OCI-LY7 (cell line): Measurements from ENCODE around the gene RAD51D. TPM values are rescaled to one million over a fixed set of nuclear protein-coding genes. Genes with fewer than 3 reads are reported as not detected.

Experiments used
- BruUV-seq: library from RNA; stranded (reverse); fragments of 400-500 nt; replicated peaks from 2 replicates; lab custom pipeline; 2021; lab: Mats Ljungman, UMichigan
- CTCF ChIA-PET: fragments of 300-600 bp; sonication (Branson Sonifier 250); formaldehyde crosslinking; loops from one replicate; lab custom pipeline; 2022; ENCODE audit warnings: antibody characterized with exemption; ENCODE audit not compliant: unreplicated experiment; lab: Charles Lee
- POLR2A ChIA-PET: fragments of 300-600 bp; sonication (Branson Sonifier 250); formaldehyde crosslinking; loops from one replicate; lab custom pipeline; 2022; ENCODE audit warnings: antibody characterized with exemption; lab: Charles Lee
- DNase-seq: peaks from one replicate; pipeline ENCODE4 v3.0.0-alpha.2; 2015; ENCODE audit warnings: low spot score
- H2AFZ ChIP-seq: fragments of 200-600 bp; sonication (generic), shearing (Covaris generic); 2 replicates; pipeline ENCODE4 v1.6.1; 2014; ENCODE audit warnings: mild to moderate bottlenecking, antibody characterized with exemption, low read length, moderate library complexity
- H3K27ac ChIP-seq: fragments of 200-600 bp; sonication (generic); 2 replicates; pipeline ENCODE4 v1.5.1; 2014; ENCODE audit warnings: mixed run types, low read depth, mild to moderate bottlenecking, moderate library complexity, low read length, inconsistent platforms; ENCODE audit not compliant: poor library complexity, severe bottlenecking
- H3K36me3 ChIP-seq: fragments of 200-600 bp; sonication (generic); 2 replicates; pipeline ENCODE4 v1.6.1; 2014; ENCODE audit warnings: mild to moderate bottlenecking, antibody characterized with exemption, low read length, moderate library complexity, mixed read lengths; ENCODE audit not compliant: insufficient read depth
- H3K4me1 ChIP-seq: fragments of 200-600 bp; sonication (generic); 2 replicates; pipeline ENCODE4 v1.5.1; 2014; ENCODE audit warnings: mild to moderate bottlenecking, low read length; ENCODE audit not compliant: insufficient read depth, poor library complexity, severe bottlenecking
- H3K4me2 ChIP-seq: fragments of 200-600 bp; sonication (generic); 2 replicates; pipeline ENCODE4 v1.6.1; 2014; ENCODE audit warnings: mild to moderate bottlenecking, low read length
- H3K4me3 ChIP-seq: fragments of 200-600 bp; sonication (generic); 2 replicates; pipeline ENCODE4 v1.5.1; 2014; ENCODE audit warnings: mild to moderate bottlenecking, low read depth, low read length; ENCODE audit not compliant: poor library complexity, severe bottlenecking
- H3K79me2 ChIP-seq: fragments of 200-600 bp; sonication (generic); 2 replicates; pipeline ENCODE4 v1.6.1; 2016; ENCODE audit warnings: low read depth, mild to moderate bottlenecking, low read length, moderate library complexity, mixed read lengths; ENCODE audit not compliant: insufficient read depth
- H3K9me2 ChIP-seq: fragments of 200-600 bp; sonication (generic); 2 replicates; pipeline ENCODE4 v1.6.1; 2016; ENCODE audit warnings: mild to moderate bottlenecking, low read length, mixed read lengths; ENCODE audit not compliant: insufficient read depth
- H3K9me3 ChIP-seq: fragments of 200-600 bp; sonication (generic); 2 replicates; pipeline ENCODE4 v1.6.1; 2014; ENCODE audit warnings: mild to moderate bottlenecking, mixed run types, low read length, mixed read lengths
- H4K20me1 ChIP-seq: fragments of 200-600 bp; sonication (generic); 2 replicates; pipeline ENCODE4 v1.6.1; 2014; ENCODE audit warnings: mild to moderate bottlenecking, antibody characterized with exemption, low read length, moderate library complexity, mixed read lengths; ENCODE audit not compliant: insufficient read depth
- EZH2phosphoT487 ChIP-seq: fragments of 200-600 bp; sonication (generic); IDR thresholded peaks from 2 replicates; pipeline ENCODE4 v1.6.1; 2018; ENCODE audit warnings: low read depth, borderline replicate concordance, mild to moderate bottlenecking, mixed run types, antibody characterized with exemption, low read length, moderate library complexity, mixed read lengths
- intact Hi-C: fragments of 100-400 bp; cut with micrococcal nuclease; formaldehyde crosslinking; loops from one replicate; pipeline ENCODE4 v1.10.0; 2022; ENCODE audit not compliant: unreplicated experiment
- total RNA-seq, 2 experiments: library from RNA; depleted of rRNA in 1 of 2; stranded (reverse); fragments of >200 nt in 1 of 2; shearing (Covaris generic) in 1 of 2; gene quantifications; 2 replicates each; pipeline ENCODE4 v1.2.3, GENCODE V29; 2014 to 2022
- TF ChIP-seq, protein P1 (sequence below): fragments of 200-600 bp; sonication (generic); conservative IDR thresholded peaks from 2 replicates; pipeline ENCODE4 v1.5.1; 2014; ENCODE audit warnings: mild to moderate bottlenecking, antibody characterized with exemption, low read length, moderate library complexity, mixed read lengths

The RAD51D gene
- total RNA-seq, 2 experiments from 2014 or later: 22.4 to 40.6 TPM

DNA sequence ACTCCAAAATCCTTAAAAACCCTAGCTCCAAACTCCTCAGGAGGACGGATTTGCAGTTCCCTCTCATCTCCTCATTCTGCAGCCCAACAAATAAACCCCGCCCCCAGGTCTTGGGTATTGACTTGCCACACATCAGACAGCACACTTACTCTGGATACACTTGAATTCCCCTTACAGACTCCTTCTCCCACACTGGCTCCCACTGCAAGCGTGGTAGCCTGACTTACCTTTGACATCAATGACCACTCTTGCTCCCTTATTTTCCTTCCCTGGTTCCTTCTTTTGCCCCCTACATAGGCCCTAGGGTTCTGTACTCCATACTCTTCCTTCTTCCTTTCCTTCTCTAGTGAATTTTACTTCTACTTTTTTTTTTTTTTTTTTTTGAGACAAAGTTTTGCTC is 63.6 kb downstream of the RAD51D start:
- BruUV-seq: no TSS peak
- H3K4me1 ChIP-seq: peaks cover 13% of the 10 kb centered on the region
- no peak overlapping the region for H3K27ac ChIP-seq
- no peaks in the 10 kb centered on the region for H3K36me3 ChIP-seq
- no peaks in the 10 kb centered on the region for H3K9me3 ChIP-seq
- H3K79me2 ChIP-seq: no peaks in the 10 kb centered on the region
- ChIA-PET POLR2A (no interaction called here), CTCF (no interaction called here)
- H3K4me3 ChIP-seq: no peak overlapping the region
- no peaks in the 10 kb centered on the region for H3K9me2 ChIP-seq
- no peak overlapping the region for H2AFZ ChIP-seq
- intact Hi-C loops: no loop called here
- no peak for DNase-seq
- H3K4me2 ChIP-seq: no peak overlapping the region
- H4K20me1 ChIP-seq: no peaks in the 10 kb centered on the region
- TF ChIP-seq EZH2phosphoT487: no peak
- TF ChIP-seq, protein P1, sequence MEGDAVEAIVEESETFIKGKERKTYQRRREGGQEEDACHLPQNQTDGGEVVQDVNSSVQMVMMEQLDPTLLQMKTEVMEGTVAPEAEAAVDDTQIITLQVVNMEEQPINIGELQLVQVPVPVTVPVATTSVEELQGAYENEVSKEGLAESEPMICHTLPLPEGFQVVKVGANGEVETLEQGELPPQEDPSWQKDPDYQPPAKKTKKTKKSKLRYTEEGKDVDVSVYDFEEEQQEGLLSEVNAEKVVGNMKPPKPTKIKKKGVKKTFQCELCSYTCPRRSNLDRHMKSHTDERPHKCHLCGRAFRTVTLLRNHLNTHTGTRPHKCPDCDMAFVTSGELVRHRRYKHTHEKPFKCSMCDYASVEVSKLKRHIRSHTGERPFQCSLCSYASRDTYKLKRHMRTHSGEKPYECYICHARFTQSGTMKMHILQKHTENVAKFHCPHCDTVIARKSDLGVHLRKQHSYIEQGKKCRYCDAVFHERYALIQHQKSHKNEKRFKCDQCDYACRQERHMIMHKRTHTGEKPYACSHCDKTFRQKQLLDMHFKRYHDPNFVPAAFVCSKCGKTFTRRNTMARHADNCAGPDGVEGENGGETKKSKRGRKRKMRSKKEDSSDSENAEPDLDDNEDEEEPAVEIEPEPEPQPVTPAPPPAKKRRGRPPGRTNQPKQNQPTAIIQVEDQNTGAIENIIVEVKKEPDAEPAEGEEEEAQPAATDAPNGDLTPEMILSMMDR: no peak

DNA sequence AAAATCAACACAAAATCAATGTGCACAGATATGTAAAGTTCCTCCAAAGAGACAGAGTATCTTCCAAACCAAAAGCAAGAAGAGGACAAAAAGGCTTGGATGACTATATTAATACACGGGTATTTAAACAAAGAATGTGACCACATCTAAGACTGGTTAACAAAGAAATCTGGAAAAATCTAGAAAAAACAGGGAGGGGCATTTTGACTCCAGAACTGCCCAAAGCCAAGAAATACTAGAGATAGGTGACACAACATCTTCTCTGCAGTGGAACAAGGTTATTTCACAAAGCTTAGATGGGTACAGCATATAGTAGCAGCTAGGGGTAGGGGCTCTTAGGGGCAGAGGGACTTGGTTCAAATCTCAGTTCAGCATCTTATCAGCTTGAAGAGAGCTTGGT is 66.5 kb downstream of the RAD51D start:
- POLR2A ChIA-PET: no interaction called here
- intact Hi-C loops: no loop called here
- Histone ChIP-seq H3K4me3 (no peak overlapping the region), H3K4me1 (peaks cover 16% of the 10 kb centered on the region), H3K4me2 (no peak overlapping the region), H3K36me3 (no peaks in the 10 kb centered on the region), H4K20me1 (no peaks in the 10 kb centered on the region), H2AFZ (no peak overlapping the region), H3K79me2 (no peaks in the 10 kb centered on the region), H3K27ac (no peak overlapping the region), H3K9me3 (no peaks in the 10 kb centered on the region), H3K9me2 (no peaks in the 10 kb centered on the region)
- no peak for DNase-seq
- CTCF ChIA-PET: no interaction called here
- no TSS peak for BruUV-seq
- TF ChIP-seq, protein P1: no peak
- TF ChIP-seq EZH2phosphoT487: no peak

DNA sequence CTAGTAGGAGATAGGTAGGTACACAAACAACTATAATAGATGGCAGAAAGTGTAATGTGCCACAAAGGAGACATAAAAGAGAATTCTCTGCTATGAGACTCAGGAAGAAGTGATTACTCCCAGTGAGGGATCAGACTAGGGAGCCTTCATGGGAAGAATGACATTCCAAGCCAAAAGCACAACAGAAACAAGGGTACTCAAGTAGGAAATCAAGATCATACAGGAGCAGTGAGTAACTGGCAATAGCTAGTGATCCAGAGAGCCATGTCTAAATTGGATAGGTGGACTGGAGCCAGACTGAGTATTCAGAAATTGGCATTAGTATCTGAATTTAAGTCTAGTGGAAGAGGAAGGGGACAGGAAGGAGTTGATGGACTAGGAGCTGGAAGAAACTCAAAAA is 66.9 kb downstream of the RAD51D start:
- H3K4me1 ChIP-seq: peaks cover 16% of the 10 kb centered on the region
- H4K20me1 ChIP-seq: no peaks in the 10 kb centered on the region
- no peaks in the 10 kb centered on the region for H3K79me2 ChIP-seq
- H3K4me3 ChIP-seq: no peak overlapping the region
- BruUV-seq: no TSS peak
- intact Hi-C loops: no loop called here
- DNase-seq: no peak
- H3K27ac ChIP-seq: no peak overlapping the region
- H3K9me2 ChIP-seq: no peaks in the 10 kb centered on the region
- CTCF ChIA-PET: no interaction called here
- no peaks in the 10 kb centered on the region for H3K9me3 ChIP-seq
- POLR2A ChIA-PET: no interaction called here
- no peak overlapping the region for H3K4me2 ChIP-seq
- TF ChIP-seq EZH2phosphoT487: no peak
- H2AFZ ChIP-seq: no peak overlapping the region
- H3K36me3 ChIP-seq: no peaks in the 10 kb centered on the region
